ENCODE results near the gene TELO2. TPM values are rescaled to one million over a fixed set of nuclear protein-coding genes. Genes with fewer than 3 reads are reported as not detected.
"Not testable (repeated sequence)": the region's sequence is repeated elsewhere in the genome, so short reads cannot be mapped to it uniquely, and the experiment has no call there.

Gene TELO2
- polyA plus RNA-seq, 12 donors, result 14.7 to 53.4 (median 22.8) TPM; not detected in 1

- peak; percentile 88 for DNase-seq
Measured at GRCh38 chr16:1474796-1475551, 18.2 kb upstream of the TELO2 start, which contains the start of gene CLCN7. CLCN7 (minus strand) TSS chr16:1475028; CDS start chr16:1474974, 54 bp downstream.

- no peak for DNase-seq
Measured at GRCh38 chr16:1475552-1476114, 17.5 kb upstream of the TELO2 start.

- DNase-seq, result no peak
Measured at GRCh38 chr16:1477033-1477432, 16.1 kb upstream of the TELO2 start.

GRCh38 chr16:1478937-1479336 lies 14.2 kb upstream of the TELO2 start:
- not testable (repeated sequence) for DNase-seq

GRCh38 chr16:1481906-1482835 lies 11.0 kb upstream of the TELO2 start:
- no peak for DNase-seq

GRCh38 chr16:1485847-1486496 lies 7.2 kb upstream of the TELO2 start:
- DNase-seq, result no peak

- DNase-seq, result no peak
Measured at GRCh38 chr16:1486551-1487390, 6.4 kb upstream of the TELO2 start.

- DNase-seq, result no peak
Measured at GRCh38 chr16:1487395-1488053, 5.6 kb upstream of the TELO2 start.

- DNase-seq, result no peak
Measured at GRCh38 chr16:1488054-1488601, 5.0 kb upstream of the TELO2 start.

GRCh38 chr16:1488619-1489018 lies 4.5 kb upstream of the TELO2 start, which contains the start of gene PTX4:
PTX4 (minus strand) TSS chr16:1488944; CDS start chr16:1488909, 35 bp downstream.
- no peak for DNase-seq

- no peak for DNase-seq
Measured at GRCh38 chr16:1489077-1489476, 4.1 kb upstream of the TELO2 start.

GRCh38 chr16:1491327-1491726 lies 1.8 kb upstream of the TELO2 start:
- no peak for DNase-seq

- DNase-seq, result no peak
Measured at GRCh38 chr16:1492082-1492922, 858 bp upstream of the TELO2 start.

- no peak for DNase-seq
Measured at GRCh38 chr16:1493746-1494094, 560 bp downstream of the TELO2 start.

- no peak for DNase-seq
Measured at GRCh38 chr16:1494129-1494640, 1.0 kb downstream of the TELO2 start.

GRCh38 chr16:1494711-1495110 lies 1.6 kb downstream of the TELO2 start:
- DNase-seq, result no peak

GRCh38 chr16:1495211-1495888 lies 2.2 kb downstream of the TELO2 start:
- DNase-seq, result no peak

- DNase-seq, result no peak
Measured at GRCh38 chr16:1495889-1496262, 2.7 kb downstream of the TELO2 start.
